ENCODE data around the gene PCDHB11.
"Not testable (repeated sequence)": the region's sequence is repeated elsewhere in the genome, so short reads cannot be mapped to it uniquely, and the experiment has no call there.

PCDHB11 gene

DNA sequence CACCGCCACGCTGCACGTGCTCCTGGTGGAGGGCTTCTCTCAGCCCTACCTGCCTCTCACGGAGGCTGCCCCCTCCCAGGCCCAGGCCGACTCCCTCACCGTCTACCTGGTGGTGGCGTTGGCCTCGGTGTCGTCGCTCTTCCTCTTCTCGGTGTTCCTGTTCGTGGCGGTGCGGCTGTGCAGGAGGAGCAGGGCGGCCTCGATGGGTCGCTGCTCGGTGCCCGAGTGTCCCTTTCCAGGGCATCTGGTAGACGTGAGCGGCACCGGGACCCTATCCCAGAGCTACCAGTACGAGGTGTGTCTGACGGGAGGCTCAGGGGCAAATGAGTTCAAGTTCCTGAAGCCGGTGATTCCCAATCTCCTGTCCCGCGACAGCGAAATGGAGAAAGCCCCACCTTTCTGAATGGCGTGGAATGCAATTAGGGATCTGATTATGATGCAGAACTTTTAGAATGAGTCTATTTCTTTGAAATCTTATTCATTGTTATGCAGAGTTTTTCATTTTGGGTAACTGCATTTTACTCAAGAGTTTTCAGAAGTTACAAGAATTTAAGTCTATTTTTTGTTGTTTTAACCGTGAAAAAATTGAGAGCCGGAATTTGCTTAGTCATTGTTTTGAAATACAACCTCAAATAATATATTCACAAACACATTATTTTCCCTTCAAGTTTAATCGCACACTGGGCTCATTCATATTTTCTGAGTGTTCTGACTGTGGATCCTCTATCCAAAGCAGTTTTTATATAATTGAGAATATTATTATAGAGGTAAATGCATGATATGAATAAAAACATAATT, 37.3 kb downstream of the PCDHB11 start:
- no peak for DNase-seq

DNA sequence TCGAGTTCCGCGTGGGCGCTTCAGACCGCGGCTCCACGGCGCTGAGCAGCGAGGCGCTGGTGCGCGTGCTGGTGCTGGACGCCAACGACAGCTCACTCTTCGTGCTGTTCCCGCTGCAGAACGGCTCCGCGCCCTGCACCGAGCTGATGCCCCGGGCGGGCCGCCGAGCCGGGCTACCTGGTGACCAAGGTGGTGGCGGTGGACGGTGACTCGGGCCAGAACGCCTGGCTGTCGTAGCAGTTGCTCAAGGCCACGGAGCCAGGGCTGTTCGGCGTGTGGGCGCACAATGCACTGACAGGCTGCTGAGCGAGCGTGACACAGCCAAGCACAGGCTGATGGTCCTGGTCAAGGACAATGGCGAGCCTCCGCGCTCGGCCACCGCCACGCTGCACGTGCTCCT, 42.1 kb downstream of the PCDHB11 start:
- DNase-seq = no peak

DNA sequence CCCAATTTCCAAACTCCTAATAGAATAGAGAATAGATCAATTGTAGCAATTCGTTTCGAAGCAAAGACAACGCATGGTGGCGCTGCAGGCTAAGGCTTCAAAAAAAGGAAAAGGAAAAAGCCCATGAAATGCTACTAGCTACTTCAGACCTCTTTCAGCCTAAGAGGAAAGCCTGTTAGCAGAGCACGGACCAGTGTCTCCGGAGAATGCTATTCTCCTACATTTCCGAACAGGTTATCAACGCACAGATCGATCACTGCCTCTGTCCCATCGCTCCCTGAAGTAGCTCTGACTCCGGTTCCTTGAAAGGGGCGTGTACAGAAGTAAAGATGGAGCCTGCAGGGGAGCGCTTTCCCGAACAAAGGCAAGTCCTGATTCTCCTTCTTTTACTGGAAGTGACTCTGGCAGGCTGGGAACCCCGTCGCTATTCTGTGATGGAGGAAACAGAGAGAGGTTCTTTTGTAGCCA, 45.9 kb downstream of the PCDHB11 start, which contains the start of gene PCDHB15:
Gene PCDHB15, plus strand, starts transcription at position 146 of the 468 bp plus-strand sequence. Its CDS starts 184 bp downstream, at position 330.
- DNase-seq = peak; percentile 28

DNA sequence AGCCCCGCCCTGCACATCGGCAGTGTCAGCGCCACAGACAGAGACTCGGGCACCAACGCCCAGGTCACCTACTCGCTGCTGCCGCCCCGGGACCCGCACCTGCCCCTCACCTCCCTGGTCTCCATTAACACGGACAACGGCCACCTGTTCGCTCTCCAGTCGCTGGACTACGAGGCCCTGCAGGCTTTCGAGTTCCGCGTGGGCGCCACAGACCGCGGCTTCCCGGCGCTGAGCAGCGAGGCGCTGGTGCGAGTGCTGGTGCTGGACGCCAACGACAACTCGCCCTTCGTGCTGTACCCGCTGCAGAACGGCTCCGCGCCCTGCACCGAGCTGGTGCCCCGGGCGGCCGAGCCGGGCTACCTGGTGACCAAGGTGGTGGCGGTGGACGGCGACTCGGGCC, 47.5 kb downstream of the PCDHB11 start:
- DNase-seq = not testable (repeated sequence)

DNA sequence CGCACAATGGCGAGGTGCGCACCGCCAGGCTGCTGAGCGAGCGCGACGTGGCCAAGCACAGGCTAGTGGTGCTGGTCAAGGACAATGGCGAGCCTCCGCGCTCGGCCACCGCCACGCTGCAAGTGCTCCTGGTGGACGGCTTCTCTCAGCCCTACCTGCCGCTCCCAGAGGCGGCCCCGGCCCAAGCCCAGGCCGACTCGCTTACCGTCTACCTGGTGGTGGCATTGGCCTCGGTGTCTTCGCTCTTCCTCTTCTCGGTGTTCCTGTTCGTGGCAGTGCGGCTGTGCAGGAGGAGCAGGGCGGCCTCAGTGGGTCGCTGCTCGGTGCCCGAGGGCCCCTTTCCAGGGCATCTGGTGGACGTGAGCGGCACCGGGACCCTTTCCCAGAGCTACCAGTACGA, 48.0 kb downstream of the PCDHB11 start:
- not testable (repeated sequence) for DNase-seq

DNA sequence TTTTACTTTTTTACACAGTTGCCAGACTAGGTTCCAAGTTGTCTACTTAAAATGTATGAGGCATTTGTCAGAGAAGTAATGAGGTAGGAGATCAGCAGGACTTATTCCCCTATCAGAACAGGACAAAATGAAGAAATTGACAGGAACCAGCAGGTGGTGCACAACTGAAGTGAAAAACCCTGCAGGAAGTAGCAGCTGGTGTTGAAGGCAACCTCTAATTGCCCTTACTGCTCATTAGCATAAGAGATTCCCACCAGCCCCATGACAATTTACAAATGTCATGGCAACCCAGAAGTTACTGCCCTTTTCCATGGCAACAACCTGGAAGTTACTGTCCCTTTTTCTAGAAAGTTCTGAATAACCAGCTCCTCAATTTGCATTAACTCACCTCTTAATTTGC, 51.1 kb downstream of the PCDHB11 start:
- no peak for DNase-seq

Measured in right kidney (tissue), 1 donor.